ENCODE data around the gene MT2A.

DNA sequence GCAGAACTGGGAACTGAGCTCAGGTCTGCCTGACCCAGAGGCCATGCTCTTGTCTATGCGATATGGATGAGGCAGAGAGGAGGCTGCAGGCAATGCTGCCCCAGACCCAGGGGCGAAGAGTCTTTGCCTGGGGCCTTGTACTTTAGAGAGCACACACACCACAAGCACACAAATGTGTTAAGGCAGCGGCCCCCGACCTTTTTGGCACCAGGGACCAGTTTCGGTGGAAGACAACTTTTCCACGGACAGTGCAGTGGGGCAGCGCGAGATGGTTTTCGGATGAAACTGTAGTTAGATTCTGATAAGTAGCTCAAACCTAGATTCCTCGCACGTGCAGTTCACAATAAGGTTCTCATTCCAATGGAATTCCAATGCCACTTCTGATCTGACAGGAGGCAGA lies 36.9 kb upstream of the MT2A start:
- no peak for TF ChIP-seq CTCF (conservative IDR thresholded peaks at IDR 0.05 in 1 of 2, IDR thresholded peaks at IDR 0.05 in 1 of 2; ENCODE audit: extremely low read depth in 1 of 2, insufficient read depth in 1 of 2, low read depth in 1 of 2, low read length in 2 of 2)
- TF ChIP-seq EZH2 (IDR thresholded peaks at IDR 0.05; ENCODE audit: borderline replicate concordance, low read length), result no peak
